GM11168 (cell line): ENCODE measurements around the gene ADGRA3.

Experiments used
- in situ Hi-C: fragments of 300-500 bp; cut with MboI; formaldehyde crosslinking; loops from one replicate; pipeline ENCODE4 v1.12.0; 2022; ENCODE audit warnings: low sequenced_read_pairs; ENCODE audit not compliant: unreplicated experiment

Gene ADGRA3

DNA sequence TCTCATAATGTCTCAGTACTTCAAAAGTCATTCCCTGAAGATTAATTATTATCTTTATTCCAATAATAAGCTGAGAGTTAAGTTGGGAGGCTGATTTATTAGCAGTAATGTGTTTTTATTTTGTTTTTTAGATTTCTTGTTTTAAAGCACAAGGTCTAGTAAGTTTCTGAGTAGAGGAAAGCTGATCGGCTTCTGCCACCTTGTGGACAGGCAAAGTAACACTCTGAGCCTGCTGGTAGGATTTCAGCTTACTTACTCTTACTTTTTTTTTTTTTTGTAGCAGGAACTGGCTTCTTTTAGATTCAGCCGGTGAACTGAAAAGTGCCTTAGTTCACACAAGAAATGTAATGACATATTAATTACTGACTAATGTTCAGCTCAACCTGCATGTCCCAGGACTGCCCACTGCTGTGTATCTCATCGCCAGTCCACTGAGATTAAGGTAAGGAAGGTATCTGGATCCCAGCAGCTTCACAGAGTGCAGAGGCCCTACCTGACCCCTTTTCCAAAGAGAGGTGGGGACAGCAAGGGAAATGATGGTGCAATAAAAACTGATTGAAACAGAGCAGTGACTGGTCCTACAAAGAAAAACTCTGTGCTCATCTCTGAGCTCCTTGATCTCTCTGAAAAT lies 126.5 kb downstream of the ADGRA3 start:
- in situ Hi-C loops = loop anchor here (10.0 kb wide), 1 partner anchor 605 kb away; no protein-coding TSS in a partner anchor

GRCh38 chr4:22385611-22386011 lies 130.3 kb downstream of the ADGRA3 start:
- in situ Hi-C loops = loop anchor here (10.0 kb wide), 1 partner anchor 601 kb away; no protein-coding TSS in a partner anchor

GRCh38 chr4:22384154-22384553 lies 131.7 kb downstream of the ADGRA3 start:
- in situ Hi-C loops = loop anchor here (10.0 kb wide), 1 partner anchor 599 kb away; no protein-coding TSS in a partner anchor

DNA sequence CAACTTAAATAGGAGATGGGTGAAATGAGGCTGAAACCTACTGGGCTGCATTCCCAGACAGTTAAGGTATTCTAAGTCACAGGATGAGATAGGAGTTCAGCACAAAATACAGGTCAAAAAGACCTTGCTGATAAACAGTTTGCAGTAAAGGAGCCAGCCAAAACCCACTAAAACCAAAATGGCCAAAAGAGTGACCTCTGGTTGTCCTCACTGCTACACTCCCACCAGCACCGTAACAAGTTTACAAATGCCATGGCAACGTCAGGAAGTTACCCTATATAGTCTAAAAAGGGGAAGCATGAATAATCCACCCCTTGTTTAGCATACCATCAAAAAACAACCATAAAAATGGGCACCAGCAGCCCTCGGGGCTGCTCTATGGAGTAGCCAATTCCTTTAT lies 133.7 kb downstream of the ADGRA3 start:
- in situ Hi-C loops = loop anchor here (10.0 kb wide), 1 partner anchor 597 kb away; no protein-coding TSS in a partner anchor

- in situ Hi-C loops = no loop called here
These were observed 142.9 kb downstream of the ADGRA3 start for GRCh38 chr4:22372986-22373385.

DNA sequence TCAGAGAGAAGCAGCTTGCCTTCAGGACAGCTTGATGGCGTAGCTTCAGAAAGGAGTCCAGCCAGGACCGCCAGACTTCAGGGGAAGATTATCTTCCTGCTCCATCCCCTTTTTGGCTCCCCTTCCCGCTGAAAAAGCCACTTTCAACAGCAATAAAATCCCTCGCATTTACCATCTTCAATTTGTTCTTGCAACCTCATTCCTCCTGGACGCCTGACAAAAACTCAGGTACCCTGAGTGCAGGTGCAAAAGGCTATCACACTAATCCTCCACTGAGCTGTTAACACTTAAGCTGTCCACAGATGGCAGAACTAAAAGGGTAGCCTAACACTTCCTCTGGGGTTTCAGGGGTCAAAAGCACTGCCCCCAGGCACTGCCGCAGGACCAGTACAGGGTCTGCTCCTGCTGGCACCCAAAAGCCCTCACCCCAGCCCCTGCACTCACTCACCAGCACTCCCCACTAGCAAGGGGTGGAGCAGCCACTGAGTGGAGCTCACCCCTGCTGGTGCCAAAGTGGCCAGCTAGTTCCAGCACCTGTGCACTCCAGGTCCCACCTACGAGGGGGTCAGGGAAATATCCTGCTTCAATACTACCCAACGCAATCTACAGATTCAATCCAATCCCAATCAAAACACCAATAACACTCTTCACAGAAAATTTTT lies 145.8 kb downstream of the ADGRA3 start:
- in situ Hi-C loops = no loop called here

- in situ Hi-C loops = no loop called here
These were observed 152.1 kb downstream of the ADGRA3 start for GRCh38 chr4:22363787-22364186.

DNA sequence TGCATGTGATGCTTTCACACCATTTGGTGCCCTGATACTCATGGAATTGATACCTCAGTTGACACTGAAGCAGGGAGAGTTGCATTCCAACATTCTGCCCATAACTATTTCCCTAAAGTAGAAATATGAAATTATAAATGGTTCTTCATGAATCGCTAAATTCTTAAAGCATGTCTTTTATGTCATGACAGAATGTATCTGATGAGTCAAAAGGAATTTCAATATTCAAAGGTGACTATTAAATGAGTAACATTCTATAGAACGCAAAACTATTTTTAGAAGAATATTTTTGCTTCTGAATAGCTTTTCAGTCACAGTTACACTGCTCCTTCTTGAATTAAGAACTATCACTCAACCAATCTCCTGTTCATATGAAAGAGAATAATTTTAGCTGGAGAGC lies 152.8 kb downstream of the ADGRA3 start:
- in situ Hi-C loops = no loop called here

DNA sequence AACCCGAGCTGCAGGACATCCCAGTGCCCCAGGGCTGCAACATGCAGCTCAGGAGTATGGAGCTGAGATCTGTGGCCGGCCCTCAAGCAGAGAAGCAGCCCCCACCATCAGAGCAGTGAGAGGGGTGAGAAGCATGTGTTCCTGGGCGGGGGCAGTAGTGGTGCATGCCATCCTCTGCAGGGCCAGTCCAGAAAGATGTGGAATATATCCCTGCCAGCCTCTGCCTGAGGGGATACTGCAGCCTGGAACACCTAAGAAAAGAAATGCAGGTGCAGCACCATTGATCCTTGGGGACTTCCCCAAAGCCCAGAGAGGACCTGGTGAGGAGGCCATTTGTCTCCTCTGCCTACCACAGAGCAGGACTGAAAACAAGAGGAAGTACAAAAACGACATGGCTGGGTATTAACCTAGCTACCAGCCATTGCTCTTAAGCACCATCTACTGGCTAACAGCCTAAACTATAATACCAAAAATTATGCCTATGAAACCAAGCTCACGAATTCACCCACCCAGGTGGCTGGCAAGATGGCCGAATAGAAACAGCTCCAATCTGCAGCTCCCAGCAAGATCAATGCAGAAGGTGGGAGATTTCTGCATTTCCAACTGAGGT lies 158.8 kb downstream of the ADGRA3 start:
- in situ Hi-C loops = no loop called here

- in situ Hi-C loops = no loop called here
These were observed 167.5 kb downstream of the ADGRA3 start for GRCh38 chr4:22348410-22348809.

- in situ Hi-C loops = no loop called here
These were observed 170.2 kb downstream of the ADGRA3 start for GRCh38 chr4:22345678-22346077.

- in situ Hi-C loops = no loop called here
These were observed 170.8 kb downstream of the ADGRA3 start for GRCh38 chr4:22345055-22345454.

DNA sequence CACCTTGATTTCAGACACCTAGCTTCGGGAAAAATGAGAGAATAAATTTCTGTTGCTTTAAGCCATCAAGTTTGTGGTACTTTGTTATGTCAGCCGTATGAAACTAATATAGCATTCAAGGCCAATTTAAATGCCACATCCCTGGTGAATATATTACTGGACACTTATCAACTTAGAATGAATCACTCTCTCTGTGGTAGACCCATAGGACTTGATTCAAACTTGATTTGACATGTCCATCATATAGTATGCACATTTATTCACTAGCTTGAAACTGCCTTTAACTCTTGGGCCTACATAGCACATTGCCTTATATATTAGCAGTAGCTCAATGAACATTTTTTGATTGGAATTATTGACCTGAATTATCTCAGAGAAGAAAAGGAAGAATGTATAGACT lies 172.3 kb downstream of the ADGRA3 start:
- in situ Hi-C loops = no loop called here

DNA sequence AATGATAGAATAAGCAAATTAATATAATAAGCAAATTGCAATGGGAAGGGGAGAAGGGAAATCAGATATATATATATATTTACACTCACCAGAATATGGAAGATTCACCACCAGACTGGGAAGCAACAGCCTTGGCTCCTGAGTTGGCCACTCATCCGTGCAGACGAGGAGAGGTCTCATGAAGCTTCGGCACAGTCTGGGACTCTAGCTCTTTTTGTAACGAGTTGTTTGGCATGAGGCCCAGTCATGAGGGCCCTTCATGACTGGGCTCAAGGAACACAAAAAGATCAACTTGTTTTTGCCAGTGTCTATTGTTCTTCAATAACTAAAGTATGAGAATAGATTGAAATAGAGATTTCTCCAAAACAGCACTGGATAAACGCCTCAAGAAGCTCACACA lies 176.4 kb downstream of the ADGRA3 start:
- in situ Hi-C loops = no loop called here

DNA sequence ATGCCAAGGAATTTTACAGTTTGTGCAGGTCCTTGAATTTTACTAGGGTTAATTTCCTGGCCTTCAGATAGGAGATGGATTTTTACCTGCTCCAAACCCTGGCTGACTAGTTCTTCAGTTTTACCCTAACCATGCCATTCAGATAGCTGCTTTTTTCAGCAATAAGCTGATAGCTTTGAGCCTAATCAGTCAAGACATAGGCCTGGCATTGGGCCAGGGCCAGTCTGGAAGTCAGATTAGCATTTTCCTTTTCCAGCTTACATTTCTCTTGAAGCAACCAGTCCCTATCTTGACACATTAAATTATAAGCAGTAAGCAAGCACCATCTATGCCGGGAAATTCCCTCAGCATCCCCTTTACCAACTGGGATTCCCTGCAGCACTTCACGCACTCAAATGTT lies 177.1 kb downstream of the ADGRA3 start:
- in situ Hi-C loops = no loop called here
